Measurements from ENCODE around the gene URB2.

DNA sequence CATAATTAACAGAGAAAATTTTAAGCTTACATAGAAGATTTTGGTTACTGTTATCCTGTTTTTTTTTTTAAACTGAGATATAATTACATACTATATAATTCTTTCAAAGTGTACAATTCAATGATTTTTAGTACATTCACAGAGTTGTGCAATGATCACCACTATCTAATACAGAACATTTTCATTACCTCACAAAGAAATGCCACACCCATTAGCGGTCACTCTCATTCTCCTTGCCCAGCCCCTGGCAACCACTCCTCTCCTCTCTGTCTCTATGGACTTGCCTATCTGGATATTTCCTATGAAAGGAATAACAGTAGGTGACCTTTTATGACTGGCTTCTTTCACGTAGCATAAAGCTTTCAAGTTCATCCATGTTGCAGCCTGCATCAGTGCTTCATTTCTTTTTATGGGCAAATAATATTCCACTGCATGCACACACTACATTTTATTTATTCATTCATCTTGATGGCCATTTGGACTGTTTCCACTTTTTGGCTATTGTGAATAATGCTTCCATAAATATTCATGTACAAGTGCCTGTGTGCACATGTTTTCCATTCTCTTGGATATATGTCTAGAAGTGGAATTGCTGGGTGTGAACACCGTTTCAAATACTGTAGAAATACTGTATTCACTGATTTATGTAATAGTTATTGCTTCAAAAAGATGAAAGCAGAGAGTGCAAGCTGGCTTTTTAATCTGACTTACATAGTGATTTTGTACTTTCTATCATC, 26.7 kb upstream of the URB2 start:
- TF ChIP-seq, protein P1, sequence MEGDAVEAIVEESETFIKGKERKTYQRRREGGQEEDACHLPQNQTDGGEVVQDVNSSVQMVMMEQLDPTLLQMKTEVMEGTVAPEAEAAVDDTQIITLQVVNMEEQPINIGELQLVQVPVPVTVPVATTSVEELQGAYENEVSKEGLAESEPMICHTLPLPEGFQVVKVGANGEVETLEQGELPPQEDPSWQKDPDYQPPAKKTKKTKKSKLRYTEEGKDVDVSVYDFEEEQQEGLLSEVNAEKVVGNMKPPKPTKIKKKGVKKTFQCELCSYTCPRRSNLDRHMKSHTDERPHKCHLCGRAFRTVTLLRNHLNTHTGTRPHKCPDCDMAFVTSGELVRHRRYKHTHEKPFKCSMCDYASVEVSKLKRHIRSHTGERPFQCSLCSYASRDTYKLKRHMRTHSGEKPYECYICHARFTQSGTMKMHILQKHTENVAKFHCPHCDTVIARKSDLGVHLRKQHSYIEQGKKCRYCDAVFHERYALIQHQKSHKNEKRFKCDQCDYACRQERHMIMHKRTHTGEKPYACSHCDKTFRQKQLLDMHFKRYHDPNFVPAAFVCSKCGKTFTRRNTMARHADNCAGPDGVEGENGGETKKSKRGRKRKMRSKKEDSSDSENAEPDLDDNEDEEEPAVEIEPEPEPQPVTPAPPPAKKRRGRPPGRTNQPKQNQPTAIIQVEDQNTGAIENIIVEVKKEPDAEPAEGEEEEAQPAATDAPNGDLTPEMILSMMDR (tag by site-specific recombination; IDR thresholded peaks at IDR 0.05), result no peak
- no peak for TF ChIP-seq ZNF184 (tag by site-specific recombination; IDR thresholded peaks at IDR 0.05)
- no peak for TF ChIP-seq RBAK (tag by site-specific recombination; IDR thresholded peaks at IDR 0.05)
